Activated B cell treated with CpG ODN at 0.5 μM for 24 hours (primary cell): ENCODE data around the gene KIF7. TPM values are rescaled to one million over a fixed set of nuclear protein-coding genes. Genes with fewer than 3 reads are reported as not detected.

Experiments used
- ATAC-seq: fragments of 200-7000 bp; cut with Tn5 transposase; one replicate; pipeline ENCODE4 v1.10.0; 2021; ENCODE audit warnings: low read depth, mild to moderate bottlenecking, moderate library complexity
- CTCF ChIA-PET: fragments of 350-600 bp; sonication (Branson Sonifier 250); formaldehyde crosslinking; loops from one replicate; lab custom pipeline; 2021; ENCODE audit warnings: antibody characterized with exemption; lab: Charles Lee
- POLR2A ChIA-PET: fragments of 350-600 bp; sonication (Branson Sonifier 250); formaldehyde crosslinking; loops from one replicate; lab custom pipeline; 2021; ENCODE audit warnings: antibody characterized with exemption; lab: Charles Lee
- DNase-seq: peaks from one replicate; pipeline ENCODE4 v3.0.0; 2022
- H3K27ac Mint-ChIP-seq: one replicate; pipeline ENCODE4 v1.8.0; 2020; ENCODE audit warnings: mixed read lengths
- H3K27me3 Mint-ChIP-seq: one replicate; pipeline ENCODE4 v1.8.0; 2021; ENCODE audit warnings: mixed read lengths
- H3K36me3 Mint-ChIP-seq: one replicate; pipeline ENCODE4 v1.8.0; 2021; ENCODE audit warnings: low read depth, mixed read lengths
- H3K4me1 Mint-ChIP-seq: one replicate; pipeline ENCODE4 v1.8.0; 2021; ENCODE audit warnings: mixed read lengths
- H3K4me3 Mint-ChIP-seq: one replicate; pipeline ENCODE4 v1.8.0; 2020; ENCODE audit warnings: mild to moderate bottlenecking, mixed read lengths
- H3K9me3 Mint-ChIP-seq: one replicate; pipeline ENCODE4 v1.8.0; 2020; ENCODE audit warnings: mixed read lengths
- CTCF ChIP-seq: fragments of 200-600 bp; IDR thresholded peaks from one replicate; pipeline ENCODE4 v1.8.0; 2022; ENCODE audit warnings: antibody characterized with exemption, mild to moderate bottlenecking
- intact Hi-C: fragments of 100-400 bp; cut with micrococcal nuclease; formaldehyde crosslinking; loops from one replicate; pipeline ENCODE4 v1.15.1; 2024
- total RNA-seq: library from RNA; stranded (reverse); gene quantifications from 2 replicates; pipeline ENCODE4 v1.2.3, GENCODE V29; 2022

KIF7 gene
- total RNA-seq, 1 donor from 2014 or later = 0.44 TPM

- no peak for TF ChIP-seq CTCF
- peaks cover 2% of the 10 kb centered on the region for H3K27me3 Mint-ChIP-seq
- DNase-seq (no peak), ATAC-seq (peak; percentile 42)
- H3K36me3 Mint-ChIP-seq = no peaks in the 10 kb centered on the region
- H3K4me3 Mint-ChIP-seq = no peak overlapping the region
- no peaks in the 10 kb centered on the region for H3K9me3 Mint-ChIP-seq
- intact Hi-C loops = no loop called here
- H3K4me1 Mint-ChIP-seq = no peaks in the 10 kb centered on the region
- ChIA-PET POLR2A (no interaction called here), CTCF (no interaction called here)
- no peak overlapping the region for H3K27ac Mint-ChIP-seq
Measured at GRCh38 chr15:89673165-89673512, 17.9 kb upstream of the KIF7 start.

- POLR2A ChIA-PET = no interaction called here
- peaks cover 6% of the 10 kb centered on the region for H3K27me3 Mint-ChIP-seq
- H3K4me1 Mint-ChIP-seq = no peaks in the 10 kb centered on the region
- CTCF ChIA-PET = no interaction called here
- H3K36me3 Mint-ChIP-seq = no peaks in the 10 kb centered on the region
- no peak overlapping the region for H3K27ac Mint-ChIP-seq
- H3K9me3 Mint-ChIP-seq = no peaks in the 10 kb centered on the region
- no peak for TF ChIP-seq CTCF
- no peak for ATAC-seq
- no peak for DNase-seq
- intact Hi-C loops = no loop called here
- no peak overlapping the region for H3K4me3 Mint-ChIP-seq
Measured at GRCh38 chr15:89672221-89673164, 17.2 kb upstream of the KIF7 start.

DNA sequence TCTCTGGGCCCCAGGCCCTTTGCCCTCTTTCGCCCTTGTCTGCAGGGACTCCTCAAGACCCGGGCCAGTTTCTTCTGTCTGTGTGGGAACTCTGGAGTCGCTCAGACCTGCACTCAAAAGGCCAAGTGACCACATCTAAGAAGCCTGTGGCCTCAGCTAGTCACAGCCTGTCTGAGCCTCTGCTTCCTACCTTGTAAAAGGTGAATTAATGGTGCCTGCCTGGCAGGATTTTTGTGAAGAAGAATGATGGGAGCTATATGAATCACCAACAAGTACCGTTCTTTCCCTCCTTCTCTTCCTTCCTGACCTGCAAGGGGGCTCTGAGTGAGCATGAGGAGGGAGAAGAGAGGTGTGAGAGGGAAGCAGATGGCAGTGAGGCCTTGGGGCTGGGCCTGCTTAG, 16.4 kb upstream of the KIF7 start:
- ATAC-seq (no peak), DNase-seq (no peak)
- intact Hi-C loops = no loop called here
- no peaks in the 10 kb centered on the region for H3K9me3 Mint-ChIP-seq
- no peaks in the 10 kb centered on the region for H3K36me3 Mint-ChIP-seq
- peaks cover 7% of the 10 kb centered on the region for H3K27me3 Mint-ChIP-seq
- H3K4me1 Mint-ChIP-seq = no peaks in the 10 kb centered on the region
- TF ChIP-seq CTCF = no peak
- H3K4me3 Mint-ChIP-seq = no peak overlapping the region
- ChIA-PET CTCF (no interaction called here), POLR2A (no interaction called here)
- H3K27ac Mint-ChIP-seq = no peak overlapping the region

GRCh38 chr15:89670971-89671560, 15.8 kb upstream of the KIF7 start:
- CTCF ChIA-PET = no interaction called here
- intact Hi-C loops = no loop called here

More at GRCh38 chr15:89670971-89671560, 15.8 kb upstream of the KIF7 start:
- POLR2A ChIA-PET = no interaction called here
- no peak overlapping the region for H3K27ac Mint-ChIP-seq
- peaks cover 12% of the 10 kb centered on the region for H3K27me3 Mint-ChIP-seq
- no peaks in the 10 kb centered on the region for H3K4me1 Mint-ChIP-seq
- no peaks in the 10 kb centered on the region for H3K36me3 Mint-ChIP-seq
- H3K4me3 Mint-ChIP-seq = no peak overlapping the region
- TF ChIP-seq CTCF = no peak
- DNase-seq (no peak), ATAC-seq (no peak)
- H3K9me3 Mint-ChIP-seq = no peaks in the 10 kb centered on the region
